Stimulated activated CD4-positive, alpha-beta T cell treated with anti-CD3 and anti-CD28 coated beads, TNF-alpha, amount 100 ng/mL, for 48 hours (primary cell): ENCODE results near the gene PVRIG.
A peak's percentile ranks its signal among the peaks of the same experiment; 100 is the strongest.
"Not testable (repeated sequence)": the region's sequence is repeated elsewhere in the genome, so short reads cannot be mapped to it uniquely, and the experiment has no call there.

ENCODE experiments used
- DNase-seq, 3 donors: peaks; one replicate each; pipeline ENCODE4 v3.0.0-alpha.2; 2020; ENCODE audit warnings: low read depth in 3 of 3

PVRIG gene

GRCh38 chr7:100234660-100235317 lies 15.0 kb downstream of the PVRIG start:
- DNase-seq = not testable (repeated sequence)

- DNase-seq = not testable (repeated sequence)
These were observed 20.2 kb downstream of the PVRIG start for GRCh38 chr7:100239975-100240374.

- DNase-seq = peak; percentile 27 to 68 (median 60)
These were observed 23.6 kb downstream of the PVRIG start for GRCh38 chr7:100243385-100243784.

GRCh38 chr7:100244988-100245605 lies 25.3 kb downstream of the PVRIG start:
- DNase-seq = not testable (repeated sequence)

GRCh38 chr7:100246121-100246864 lies 26.5 kb downstream of the PVRIG start:
- not testable (repeated sequence) for DNase-seq

DNA sequence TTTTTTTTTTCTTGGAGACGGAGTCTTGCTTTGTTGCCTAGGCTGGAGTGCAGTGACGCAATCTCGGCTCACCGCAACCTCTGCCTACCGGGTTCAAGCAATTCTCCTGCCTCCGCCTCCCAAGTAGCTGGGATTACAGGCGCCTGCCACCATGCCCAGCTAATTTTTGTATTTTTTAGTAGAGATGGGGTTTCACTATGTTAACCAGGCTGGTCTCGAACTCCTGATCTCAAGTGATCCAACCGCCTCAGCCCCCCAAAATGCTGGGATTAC lies 27.1 kb downstream of the PVRIG start:
- DNase-seq = not testable (repeated sequence)

DNA sequence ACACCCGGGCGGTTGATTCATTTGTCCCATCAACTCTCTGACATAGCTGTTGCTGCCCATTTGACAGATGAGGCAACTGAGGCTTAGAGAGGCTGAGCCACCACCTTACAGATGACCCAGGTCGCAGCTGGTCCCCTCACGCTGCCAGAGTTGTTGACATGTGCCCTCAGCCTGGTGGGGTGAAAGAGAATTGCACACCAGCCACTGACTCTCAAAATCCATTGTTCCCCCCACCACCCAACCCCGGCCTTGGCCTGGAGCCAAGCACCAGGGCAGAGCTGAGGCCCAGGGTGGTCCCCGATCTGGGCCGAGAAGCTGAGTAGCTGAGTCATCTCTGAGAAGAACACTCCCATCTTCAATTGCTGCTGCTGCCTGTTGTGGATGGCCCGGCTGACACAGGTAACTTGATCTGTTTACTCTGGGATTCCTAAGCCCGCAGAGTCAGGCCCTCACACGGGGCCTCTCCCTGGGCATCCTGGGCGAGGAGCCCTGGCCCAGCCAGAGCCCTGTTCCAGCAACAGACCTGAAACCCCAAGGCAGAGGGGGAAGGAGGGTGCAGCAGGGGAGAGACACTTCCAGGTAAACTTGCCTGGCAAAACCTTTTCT lies 27.5 kb downstream of the PVRIG start:
- no peak for DNase-seq

- DNase-seq = no peak
These were observed 28.7 kb downstream of the PVRIG start for GRCh38 chr7:100248483-100248882.

DNA sequence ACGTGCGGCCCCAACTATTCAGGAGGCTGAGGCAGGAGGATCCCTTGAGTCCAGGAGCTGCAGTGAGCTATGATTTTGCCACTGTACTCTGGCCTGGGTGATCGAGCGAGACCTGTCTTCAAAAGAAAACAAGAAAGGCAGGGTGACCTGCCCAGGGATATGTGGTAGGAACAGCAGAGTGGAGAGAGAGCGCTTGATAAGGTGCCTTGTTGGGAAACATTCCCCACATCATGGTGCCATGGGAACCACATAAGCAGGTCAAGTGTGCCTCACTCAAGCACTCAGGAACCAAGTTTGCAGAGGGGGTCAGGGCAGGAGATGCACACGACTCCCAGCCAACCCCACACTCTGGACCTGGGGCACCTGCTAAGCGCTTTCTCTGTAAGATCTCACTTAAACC lies 37.3 kb downstream of the PVRIG start:
- no peak for DNase-seq

GRCh38 chr7:100259984-100260383 lies 40.2 kb downstream of the PVRIG start:
- not testable (repeated sequence) for DNase-seq

- not testable (repeated sequence) for DNase-seq
These were observed 43.1 kb downstream of the PVRIG start for GRCh38 chr7:100262896-100263295.

DNA sequence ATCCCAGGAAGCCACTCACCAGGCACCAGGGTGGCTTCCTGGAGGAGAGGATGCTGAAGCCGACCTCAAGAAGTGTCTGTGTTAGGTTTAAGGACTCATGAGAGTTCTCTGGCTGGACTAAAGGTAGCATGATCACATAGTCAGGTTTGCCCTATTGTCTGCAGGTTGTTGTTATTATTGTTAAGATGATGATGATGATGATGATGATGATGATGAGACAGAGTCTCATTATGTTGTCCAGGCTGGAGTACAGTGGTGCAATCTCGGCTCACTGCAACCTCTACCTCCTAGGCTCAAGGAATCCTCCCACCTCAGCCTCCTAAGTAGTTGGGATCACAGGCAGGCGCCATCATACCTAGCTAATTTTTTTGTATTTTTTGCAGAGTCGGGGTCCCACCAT lies 44.5 kb downstream of the PVRIG start:
- not testable (repeated sequence) for DNase-seq

- not testable (repeated sequence) for DNase-seq
These were observed 45.0 kb downstream of the PVRIG start for GRCh38 chr7:100264669-100265165.

- not testable (repeated sequence) for DNase-seq
These were observed 46.1 kb downstream of the PVRIG start for GRCh38 chr7:100265851-100266250.

GRCh38 chr7:100266576-100267354 lies 47.0 kb downstream of the PVRIG start:
- no peak for DNase-seq

GRCh38 chr7:100267648-100268047 lies 47.9 kb downstream of the PVRIG start:
- DNase-seq = no peak

- not testable (repeated sequence) for DNase-seq
These were observed 49.1 kb downstream of the PVRIG start for GRCh38 chr7:100268882-100269281.

DNA sequence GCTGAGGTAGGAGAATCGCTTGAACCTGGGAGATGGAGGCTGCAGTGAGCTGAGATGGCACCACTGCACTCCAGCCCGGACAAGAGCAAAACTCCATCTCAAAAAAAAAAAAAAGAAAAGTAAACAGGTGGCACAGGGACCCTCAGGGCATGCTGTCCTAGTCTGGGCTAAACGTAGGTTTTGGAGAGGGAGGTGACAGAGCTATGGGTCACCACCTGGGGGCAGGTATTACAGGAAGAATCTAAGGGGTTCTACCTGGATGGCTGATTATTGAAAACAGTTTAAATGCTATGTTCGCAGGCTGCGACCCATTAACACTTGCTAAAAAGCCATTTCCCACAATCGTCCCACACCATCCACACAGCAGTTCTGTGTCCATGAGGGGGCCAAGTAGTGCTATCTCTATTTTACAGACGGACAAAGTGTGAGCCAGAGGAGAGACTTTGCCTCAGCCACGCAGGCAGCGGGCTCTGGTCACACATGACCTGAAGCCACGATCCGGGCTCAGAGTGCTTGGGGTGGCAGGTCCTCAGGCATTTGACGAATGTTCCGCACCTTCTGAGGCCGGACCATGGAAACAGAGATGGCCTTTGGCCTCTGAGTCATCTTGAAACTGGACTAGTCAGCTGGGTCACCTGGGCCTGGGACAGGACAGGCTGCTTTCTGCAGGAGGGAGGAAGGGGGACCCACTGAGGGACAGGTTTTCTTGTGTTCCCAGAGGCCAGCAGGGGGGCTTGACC lies 49.7 kb downstream of the PVRIG start:
- DNase-seq = not testable (repeated sequence)

DNA sequence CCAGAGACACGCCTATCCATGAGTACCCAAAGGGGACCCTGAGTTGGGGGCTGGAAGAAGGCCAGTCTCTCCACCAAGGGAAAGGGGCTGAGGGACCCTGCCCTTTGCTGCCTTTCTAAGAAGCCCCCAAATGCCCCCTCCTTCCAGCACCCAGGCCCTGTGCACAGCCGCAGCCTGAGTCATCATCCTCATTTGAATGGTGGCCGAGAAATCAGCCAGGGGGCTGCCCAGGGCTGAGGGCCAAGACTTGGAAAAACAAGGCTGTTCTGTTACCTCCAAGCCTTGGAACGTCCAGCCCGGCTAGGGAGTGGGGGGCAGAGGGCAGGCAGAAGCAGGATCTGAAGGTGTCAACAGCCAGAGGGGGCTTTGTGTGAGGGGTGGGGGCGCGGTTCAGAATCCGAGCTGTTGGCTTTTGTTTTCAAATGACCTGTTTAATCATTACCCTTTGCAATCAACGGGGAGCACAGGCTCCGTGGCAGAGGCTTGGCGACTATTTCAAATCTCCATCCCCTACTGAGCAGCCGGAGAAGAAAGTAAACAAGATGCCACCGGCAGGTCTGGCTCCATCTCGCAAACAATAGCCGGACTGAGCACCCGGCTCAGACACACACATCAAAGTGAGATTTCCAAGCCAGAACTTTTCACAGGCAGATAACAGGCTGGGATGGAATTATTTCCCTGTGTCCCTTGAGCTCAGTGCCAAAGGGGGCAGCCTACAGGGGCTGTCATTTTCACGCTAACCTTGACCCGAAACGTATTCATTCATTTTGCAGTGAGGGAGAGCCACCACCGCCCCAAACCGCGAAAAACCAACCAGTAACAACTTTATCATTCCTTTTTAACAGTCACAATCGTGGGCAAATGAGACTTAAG lies 50.5 kb downstream of the PVRIG start:
- not testable (repeated sequence) for DNase-seq
